Mucosa of gallbladder (tissue), 1 donor: ENCODE measurements around the gene NPAS1. TPM values are rescaled to one million over a fixed set of nuclear protein-coding genes. Genes with fewer than 3 reads are reported as not detected.

Source experiments
- DNase-seq: peaks from one replicate; pipeline ENCODE4 v3.0.0-alpha.2; 2020; ENCODE audit warnings: low spot score
- total RNA-seq: library from RNA; stranded (reverse); gene quantifications from one replicate; pipeline ENCODE4 v1.2.1, GENCODE V29; 2021
- donor health status: DM: no; HTN: no; CAD: no.

NPAS1 gene, protein sequence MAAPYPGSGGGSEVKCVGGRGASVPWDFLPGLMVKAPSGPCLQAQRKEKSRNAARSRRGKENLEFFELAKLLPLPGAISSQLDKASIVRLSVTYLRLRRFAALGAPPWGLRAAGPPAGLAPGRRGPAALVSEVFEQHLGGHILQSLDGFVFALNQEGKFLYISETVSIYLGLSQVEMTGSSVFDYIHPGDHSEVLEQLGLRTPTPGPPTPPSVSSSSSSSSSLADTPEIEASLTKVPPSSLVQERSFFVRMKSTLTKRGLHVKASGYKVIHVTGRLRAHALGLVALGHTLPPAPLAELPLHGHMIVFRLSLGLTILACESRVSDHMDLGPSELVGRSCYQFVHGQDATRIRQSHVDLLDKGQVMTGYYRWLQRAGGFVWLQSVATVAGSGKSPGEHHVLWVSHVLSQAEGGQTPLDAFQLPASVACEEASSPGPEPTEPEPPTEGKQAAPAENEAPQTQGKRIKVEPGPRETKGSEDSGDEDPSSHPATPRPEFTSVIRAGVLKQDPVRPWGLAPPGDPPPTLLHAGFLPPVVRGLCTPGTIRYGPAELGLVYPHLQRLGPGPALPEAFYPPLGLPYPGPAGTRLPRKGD
- total RNA-seq, result 0.40 TPM

DNA sequence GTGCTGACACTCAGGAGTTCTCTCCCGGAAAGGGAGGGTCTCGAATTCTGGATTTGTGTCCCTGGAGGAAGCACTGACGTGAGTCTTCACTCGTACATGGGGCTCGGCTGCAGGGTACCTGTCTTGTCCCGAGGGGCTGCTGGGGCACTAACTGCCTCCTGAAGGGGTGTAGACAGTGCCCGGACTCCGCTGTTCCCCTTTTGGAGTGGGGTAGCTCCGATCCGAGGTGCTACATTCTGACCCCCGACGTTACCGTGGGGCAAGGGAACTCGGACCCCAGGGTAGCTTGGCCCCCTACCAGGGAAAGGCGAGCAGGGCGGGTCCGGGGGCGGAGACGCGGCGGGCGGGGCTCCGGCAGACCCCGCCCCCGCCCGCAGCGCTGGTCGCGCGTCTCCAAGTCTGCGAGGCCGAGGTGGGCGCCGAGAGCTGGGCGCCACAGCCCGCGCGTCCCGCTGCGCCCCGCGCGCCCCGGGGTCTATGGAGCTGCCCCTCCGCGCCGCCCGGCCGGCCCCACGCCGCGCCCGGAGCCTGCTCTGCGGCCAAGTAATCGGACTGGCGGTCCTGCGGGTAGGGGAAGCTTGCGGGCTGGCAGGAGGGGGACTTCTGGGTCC, at the start of gene NPAS1:
TSS of gene NPAS1 (plus strand) at position 407 of the 611 bp plus-strand sequence. CDS start 1,211 bp downstream, outside the sequence.
- no peak for DNase-seq

DNA sequence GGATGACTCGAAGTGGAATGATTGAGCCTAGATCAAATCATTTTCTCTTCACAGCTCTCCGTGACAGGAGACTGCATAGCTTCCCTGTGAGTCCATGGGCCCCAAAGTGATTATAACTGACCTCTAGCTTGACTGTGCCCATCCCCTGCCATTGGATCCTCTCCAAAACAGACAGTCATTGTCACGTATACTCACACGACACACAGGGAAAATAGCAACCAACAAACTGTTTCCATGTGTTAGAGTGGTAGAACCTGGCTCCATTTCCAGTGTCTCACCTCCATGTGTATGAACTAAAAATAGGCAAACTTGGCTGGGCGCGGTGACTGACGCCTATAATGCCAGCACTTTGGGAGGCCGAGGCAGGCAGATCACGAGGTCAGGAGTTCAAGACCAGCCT, 48.8 kb upstream of the NPAS1 start:
- DNase-seq, result peak; percentile 38

DNA sequence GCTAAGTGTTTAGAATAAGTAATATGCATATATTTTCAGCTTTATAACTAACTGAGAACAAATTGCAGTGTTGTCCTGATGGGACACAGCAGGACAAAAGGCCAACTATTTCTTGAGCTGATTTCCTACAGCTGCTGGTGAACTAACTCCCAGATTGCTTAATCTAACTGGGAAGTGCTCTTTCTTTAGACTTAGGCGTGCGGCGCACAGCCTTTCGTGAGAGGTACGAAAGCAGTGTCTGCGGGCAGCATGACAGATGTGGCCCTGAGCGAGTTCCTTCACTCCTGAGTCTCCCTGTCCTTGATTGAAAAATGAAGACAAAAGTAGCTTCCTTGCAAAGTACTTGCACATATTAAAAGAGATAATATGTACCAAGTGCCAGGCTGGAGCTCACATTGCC, 47.3 kb upstream of the NPAS1 start:
- no peak for DNase-seq

DNA sequence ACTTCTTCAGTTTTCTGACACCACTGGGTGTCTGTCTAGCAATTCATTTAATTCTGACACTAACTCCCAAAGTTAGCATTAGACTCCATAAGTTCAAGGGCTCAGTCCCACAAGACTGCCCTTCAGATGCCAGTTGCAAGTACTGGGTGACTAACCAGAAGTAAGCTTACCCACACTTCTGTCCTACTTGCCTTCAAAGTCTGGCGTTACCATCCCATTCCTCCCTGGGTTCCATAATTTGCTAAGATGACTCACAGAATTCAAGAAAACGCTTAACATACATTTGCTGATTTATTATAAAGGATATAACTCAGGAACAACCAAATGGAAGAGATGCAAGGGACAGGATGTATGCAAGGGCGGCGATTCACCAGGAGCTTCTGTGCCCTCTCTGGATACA, 45.5 kb upstream of the NPAS1 start:
- no peak for DNase-seq

DNA sequence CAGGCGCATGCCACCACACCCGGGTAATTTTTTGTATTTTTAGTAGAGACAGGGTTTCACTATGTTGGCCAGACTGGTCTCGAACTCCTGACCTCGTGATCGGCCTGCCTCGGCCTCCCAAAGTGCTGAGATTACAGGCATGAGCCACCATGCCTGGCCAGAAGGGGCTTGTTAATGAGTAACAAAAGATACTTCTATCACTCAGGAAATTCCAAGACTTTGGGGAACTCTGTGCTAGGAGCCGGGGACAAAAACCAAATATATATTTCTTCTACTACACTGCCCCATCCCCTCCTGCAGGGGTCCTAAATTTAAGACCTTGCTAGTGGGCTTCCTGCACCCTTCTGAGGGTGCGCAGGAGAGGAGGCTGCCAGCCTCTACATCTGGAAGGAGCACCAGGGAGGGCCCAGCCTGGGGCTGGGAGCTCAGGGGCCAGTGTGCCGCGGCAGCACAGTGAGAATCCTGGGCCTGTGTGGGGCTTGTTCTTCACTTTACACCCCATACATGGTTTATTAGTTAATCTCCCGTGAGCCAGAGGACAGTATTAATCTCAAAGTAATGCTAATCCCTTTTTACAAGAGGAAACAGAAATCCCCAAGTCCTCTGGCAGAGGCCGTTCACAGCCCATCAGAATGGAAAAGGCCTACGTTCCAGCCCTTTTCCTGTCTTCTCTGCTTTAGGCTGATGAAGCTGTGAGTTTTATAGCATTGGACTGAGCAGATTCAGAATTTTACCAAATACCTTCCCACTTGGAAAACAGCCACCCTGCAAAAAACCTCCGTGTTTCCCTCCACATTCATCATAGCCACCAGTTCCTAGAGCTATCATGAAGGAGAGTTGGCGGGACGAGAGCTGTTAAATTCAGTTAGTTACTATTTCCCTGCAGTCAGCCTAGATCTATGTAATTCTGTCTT, 44.4 kb upstream of the NPAS1 start:
- DNase-seq, result no peak

DNA sequence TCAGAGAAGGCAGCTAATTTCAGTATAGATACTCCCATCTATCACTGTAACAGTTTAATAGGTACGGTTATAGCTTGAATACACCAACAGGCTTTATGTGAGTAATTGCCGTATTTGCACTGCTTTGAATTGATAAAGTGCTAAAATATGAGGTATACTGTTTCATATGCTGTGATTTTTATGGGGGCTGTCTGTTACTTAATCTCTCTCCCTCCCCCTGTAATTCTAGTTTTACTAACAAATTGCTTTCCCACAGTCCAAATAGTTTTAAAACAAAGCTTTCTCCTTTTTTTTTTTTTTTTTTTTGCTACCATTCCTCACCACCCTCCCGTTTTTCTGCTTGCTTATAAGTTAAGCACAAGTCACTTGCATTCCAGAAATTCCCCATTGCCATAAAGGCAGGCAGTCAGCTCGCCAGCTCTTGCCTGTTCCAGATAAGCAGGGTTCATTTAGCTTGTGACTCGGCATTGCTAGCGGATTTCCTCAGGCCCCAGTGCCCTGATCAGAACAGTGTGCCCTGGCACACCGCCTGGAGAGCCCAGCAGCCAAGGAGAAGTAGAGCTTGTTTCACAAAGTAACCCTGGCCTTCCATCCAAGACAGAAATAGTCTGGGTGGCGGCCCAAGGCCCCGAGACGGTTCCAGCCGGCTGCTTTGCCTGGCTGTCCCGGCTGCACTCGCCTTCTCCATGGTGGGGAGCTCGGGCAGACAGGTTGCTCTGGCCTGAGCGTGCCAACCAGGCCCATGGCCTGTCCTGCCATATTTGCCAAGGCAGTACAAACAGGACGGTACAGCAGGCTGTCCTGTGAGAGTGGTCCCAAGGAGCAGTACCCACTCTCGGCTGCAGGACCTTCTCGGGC, 43.5 kb upstream of the NPAS1 start:
- peak; percentile 95 for DNase-seq

DNA sequence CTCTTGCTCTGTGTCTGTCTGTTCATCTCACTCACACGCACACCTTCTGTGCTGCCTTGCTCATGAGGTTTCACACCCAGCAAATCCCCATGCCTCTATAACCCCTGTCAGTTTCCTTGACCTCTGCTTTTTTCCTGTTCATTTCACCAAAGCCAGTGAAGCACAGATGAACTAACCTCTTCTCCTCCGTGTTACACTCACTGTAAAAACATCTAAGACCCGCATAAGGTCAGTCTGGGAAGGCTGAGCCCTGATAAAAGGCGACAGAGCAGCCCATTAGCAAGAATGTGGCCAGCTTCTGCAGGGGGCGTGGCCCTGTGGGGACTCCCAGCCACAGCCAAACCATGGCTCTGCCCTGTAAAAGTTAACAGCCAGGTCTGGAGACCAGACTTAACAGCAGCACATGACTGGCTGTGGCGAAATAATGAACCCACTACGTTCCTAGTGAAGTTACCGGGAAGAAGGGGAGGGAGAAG, 42.8 kb upstream of the NPAS1 start:
- no peak for DNase-seq

DNA sequence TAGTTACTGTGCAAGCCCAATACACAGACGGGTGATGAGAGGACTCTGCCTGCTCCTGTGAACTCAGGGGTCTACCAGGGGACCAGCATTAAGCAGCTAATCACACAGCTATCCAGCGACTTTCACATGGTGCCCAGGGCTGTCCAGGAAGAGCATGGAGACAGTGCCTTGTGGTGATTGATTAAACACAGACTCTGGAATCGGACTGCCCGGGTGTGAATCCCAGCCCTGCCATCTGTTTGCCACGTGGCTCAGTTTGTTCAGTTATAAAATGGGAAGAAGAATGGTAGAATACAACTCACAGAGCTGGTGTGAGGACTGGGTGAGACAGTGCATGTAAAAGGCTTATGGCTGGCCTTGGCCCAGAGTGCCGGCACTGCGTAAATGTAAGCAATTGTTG, 42.1 kb upstream of the NPAS1 start:
- no peak for DNase-seq

DNA sequence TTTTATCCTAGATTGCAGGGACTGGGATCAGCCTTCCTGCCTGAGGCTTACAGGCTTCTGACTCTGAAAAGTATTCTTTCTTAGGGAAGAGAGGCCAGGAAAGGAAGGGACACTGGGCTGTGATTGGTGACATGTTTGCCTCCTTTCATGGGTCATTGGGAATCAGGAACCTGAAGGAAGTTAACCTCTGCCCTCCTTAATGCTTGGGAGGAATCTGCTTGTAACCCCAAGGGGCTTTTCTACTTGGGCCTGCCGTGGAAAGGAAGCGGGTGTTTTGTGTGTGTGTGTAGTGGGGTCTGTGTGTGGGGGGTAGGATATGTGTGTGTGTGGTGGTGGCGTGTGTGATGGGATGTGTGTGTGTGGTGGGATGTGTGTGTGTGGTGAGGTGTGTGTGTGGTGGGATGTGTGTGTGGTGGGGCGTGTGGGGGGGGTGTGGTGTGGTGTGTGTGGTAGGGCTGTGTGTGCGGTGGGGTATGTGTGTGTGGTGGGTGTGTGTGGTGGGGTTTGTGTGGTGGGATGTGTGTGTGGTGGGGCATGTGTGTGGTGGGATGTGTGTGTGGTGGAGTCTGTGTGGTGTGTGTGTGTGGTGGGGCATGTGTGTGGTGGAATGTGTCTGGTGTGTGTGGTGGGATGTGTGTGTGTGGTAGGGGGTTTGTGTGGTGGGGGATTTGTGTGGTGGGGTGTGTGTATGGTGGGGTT, 41.3 kb upstream of the NPAS1 start:
- no peak for DNase-seq

DNA sequence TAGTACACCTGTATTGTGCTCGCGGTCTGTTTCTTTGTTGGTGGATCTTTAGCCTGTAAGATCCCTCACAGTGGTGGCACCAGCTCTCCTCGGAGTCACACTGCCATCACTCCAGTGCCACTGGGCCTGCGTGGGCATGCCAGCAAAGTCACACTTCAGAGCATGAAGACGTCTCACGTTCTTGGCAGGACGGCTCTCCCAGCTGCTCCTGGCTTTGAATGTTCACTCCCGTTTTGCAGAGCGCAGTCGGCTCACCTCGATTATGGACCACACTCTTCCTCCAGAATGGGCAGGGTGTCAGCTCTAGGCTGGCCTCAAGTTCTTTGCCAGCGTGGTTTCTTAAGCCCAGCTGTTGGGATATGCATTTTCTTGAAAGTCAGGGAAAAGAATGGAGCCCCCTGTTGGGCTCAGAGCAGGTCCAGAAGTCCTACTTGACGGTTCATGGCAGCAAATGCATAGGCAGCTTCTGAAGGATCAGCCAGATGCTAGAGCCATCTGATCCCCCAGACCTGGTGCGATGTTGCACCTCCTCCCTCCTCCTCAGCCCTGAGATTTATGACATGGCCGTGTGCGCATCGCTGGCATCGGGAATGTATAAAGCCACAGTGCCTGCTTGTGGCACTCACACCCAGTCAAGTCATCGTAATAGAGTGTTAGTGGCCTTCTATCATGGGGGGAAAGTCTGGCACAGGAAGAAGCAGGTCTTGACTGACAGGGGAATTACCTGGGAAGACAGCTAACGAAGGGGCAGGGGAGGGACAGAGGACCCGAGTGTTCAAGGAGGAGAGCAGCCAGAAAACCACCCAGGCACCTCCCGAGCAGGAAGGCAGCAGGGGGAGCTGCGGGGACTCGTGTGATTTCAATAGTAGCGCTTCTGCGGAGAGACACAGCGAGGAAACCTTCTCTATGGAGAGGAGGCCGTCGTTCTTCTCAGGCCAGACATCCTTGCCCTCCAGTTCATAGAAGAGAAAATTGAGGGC, 40.2 kb upstream of the NPAS1 start:
- DNase-seq, result no peak

DNA sequence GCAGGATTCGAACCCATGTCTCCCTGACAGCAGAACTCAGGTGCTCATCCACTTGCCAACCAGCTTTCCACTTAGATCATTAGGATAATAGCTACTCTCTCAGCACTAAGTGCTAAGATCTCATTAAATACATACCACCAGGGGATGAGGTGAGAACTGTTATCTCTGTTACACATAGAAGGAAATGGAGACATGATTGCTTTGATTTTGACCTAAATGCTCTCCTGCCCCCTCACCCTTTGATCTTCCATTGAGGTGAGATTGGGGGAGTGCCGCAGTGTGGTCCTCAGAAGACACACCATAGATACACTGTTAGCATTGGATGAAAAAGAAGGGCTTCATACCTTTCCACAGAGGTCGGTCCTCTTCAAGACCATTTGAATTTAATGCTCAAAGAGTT, 38.9 kb upstream of the NPAS1 start:
- DNase-seq, result no peak

DNA sequence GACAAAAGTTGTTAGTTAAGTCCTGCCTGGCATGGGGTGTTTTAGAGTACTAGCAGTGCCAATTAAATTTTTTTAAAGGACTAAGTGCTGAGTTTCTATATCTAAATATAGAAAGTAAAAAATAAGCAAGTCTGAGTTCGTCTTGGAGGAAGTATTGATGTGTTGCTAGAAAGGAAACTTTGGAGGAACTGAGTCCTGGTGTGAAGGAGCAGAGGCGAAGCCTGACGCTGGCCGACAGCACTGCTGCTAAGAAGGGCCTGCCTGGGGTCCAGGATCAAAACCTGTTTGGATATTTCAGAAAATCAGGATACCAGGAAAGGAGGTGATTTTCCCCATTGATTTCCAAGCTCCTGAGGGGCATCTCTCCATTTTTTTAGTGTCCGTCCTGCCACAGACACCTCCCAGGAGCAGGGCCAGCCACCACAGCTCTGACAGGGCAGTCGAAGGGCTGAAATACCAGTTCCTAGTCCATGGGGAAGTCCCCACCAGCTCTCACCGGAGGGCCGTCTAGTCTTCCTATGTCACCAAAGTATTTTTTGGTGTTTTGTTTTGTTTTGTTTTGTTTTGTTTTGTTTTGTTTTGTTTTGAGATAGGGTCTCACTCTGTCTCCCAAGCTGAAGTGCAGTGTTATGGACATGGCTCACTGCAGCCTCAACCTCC, 38.2 kb upstream of the NPAS1 start:
- DNase-seq, result no peak

DNA sequence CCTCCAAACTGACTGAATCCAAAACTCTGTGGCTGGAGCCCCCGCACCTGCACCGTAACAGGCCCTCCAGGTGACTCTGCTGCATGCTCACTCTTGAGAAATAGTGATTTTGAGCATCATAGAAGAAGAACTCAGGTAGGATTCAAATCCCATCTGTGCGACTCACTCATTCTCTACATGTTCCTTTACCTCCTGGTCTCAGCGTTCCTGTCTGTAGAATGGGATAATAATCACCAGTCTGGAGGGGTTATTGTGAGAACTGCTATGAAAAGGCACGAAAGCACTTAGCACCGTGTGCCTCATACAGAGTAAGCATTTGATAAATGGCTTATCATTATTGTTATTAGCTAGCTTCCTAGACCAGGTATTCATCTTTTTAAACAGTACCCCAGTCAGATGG, 36.5 kb upstream of the NPAS1 start:
- DNase-seq, result no peak

DNA sequence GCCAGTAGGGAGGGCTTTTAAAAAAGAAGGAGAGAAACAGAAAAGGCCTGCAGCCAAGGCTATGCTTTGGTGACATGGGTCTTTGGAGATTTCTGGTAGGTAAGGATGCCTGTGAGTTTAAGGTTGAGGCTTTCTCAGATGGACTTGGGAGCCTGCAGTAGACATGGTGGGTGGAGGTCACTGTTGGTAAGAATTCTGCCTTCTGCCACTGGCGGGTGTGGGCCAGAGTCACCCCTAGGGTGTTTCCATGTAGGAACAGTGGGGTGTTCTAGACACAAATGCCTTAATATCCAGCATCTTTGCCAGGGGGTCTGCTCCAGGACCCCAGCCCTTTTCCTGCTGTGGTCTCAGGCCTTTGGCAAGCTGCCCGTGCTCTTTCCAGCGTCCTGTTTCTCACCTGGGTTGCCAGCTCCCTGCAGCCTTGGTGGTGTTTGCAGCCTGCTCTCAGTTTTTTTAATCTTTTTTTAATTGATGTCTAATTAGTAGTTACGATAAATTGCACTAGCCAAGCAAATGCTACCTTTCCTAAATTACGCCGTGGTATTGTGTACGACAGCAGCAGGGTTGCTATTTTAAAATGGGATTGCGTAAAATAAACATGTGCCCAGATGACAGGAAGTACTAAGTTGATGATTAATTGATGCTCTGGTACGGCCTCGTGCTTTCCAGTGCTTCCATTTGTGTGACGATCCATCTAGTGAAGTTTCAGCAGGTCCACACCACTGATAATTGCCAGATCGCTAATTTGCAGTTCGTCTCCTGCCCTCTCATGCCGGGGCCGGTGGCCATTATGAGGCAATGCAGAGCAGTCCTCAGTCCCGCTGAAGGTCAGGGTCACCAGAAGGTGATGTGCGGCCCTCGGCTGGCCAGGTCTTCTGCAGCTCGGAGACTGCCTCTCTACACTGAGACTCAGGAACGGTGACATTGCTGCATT, 35.3 kb upstream of the NPAS1 start:
- peak; percentile 66 for DNase-seq

DNA sequence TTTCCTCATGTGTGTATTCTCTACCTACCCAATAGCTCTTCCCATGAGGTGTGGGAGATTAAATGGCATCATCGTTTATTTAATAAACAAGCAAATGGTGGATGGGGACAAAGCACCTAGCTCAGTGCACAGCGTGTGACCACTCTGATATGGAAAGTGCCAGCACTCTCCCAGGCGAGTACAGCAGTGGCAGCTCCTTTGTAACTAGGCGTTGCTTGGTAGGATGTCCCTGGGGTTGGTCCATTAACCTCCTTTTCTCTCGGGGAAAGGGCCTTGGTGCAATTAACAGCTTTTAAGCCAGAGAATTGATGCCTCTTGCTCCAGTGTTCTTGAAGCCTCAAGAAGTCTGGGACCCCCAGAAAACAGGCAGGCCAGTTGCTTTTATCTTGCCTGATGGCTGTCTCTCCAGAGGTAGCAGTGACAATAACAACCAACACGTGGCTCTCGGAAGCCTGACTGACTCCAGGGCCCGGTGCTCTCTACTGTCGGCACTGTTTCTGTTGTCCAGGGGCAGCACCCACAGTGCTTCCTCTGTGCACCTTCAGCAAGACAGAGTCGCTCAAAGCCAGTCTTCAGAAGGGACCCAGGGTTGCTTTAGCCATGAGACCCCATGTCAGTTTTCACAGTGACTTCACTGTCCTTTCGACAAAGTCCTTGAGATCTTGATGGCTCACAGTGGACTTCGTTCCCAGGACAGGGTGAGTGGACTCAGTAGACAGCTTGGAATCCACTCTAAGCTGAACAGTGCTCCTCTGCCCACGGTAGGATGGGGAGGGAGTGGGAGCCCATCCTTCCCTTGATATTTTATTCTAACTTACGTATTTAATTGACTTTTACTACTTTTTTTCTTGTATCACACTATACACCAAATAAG, 33.9 kb upstream of the NPAS1 start:
- DNase-seq, result no peak

DNA sequence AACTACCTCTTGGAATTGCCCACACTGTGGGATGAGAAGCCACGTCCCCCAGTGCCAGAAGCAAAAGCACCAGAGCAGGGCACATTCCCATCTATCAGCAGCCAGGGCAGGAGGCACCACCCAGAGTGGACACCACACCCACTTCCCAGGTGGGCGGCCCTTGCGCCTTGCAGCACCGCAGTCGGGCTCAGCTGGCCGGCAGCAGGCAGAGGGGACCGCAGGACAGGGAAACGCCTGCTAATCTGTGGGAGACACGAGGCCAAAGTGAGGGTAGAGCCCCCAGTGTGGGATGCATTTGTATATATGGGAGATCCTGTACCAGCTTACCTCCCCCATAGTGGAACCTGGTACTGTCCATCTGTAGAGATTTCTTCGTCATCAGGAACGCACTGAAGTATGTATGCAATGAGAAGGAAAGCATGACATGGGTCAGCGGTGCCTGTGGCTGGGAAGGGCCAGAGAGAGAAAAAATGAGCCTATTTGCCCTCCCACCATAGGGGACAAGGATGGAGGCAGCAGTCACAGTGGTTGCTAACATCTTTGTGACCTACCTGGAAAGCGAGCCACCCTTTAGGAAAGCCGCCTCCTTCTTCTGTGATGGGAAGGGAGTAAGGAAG, 30.9 kb upstream of the NPAS1 start:
- no peak for DNase-seq
